SU-DHL-6 (cell line): ENCODE data around the gene FFAR4.
"Not testable (repeated sequence)": the region's sequence is repeated elsewhere in the genome, so short reads cannot be mapped to it uniquely, and the experiment has no call there.

Experiments
- EZH2phosphoT487 ChIP-seq: fragments of 200-600 bp; sonication (generic), shearing (Covaris generic); conservative IDR thresholded peaks from 2 replicates; pipeline ENCODE4 v1.6.1; 2018; ENCODE audit warnings: mild to moderate bottlenecking, antibody characterized with exemption, low read length, moderate library complexity, mixed read lengths
- TF ChIP-seq, protein P1 (sequence below): fragments of 200-600 bp; sonication (generic); IDR thresholded peaks from one replicate; pipeline ENCODE4 v1.5.1; 2017; ENCODE audit warnings: antibody characterized with exemption, mild to moderate bottlenecking, low read length, moderate library complexity; ENCODE audit not compliant: insufficient read depth, poor library complexity, severe bottlenecking

DNA sequence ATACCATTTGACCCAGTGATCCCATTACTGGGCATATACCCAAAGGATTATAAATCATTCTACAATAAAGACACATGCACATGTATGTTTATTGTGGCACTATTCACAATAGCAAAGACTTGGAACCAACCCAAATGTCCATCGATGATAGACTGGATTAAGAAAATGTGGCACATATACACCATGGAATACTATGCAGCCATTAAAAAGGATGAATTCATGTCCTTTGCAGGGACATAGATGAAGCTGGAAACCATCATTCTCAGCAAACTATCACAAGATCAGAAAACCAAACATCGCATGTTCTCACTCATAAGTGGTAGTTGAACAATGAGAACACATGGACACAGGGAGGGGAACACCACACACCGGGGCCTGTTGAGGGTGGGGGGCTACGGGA is 25.6 kb upstream of the FFAR4 start:
- TF ChIP-seq, protein P1, sequence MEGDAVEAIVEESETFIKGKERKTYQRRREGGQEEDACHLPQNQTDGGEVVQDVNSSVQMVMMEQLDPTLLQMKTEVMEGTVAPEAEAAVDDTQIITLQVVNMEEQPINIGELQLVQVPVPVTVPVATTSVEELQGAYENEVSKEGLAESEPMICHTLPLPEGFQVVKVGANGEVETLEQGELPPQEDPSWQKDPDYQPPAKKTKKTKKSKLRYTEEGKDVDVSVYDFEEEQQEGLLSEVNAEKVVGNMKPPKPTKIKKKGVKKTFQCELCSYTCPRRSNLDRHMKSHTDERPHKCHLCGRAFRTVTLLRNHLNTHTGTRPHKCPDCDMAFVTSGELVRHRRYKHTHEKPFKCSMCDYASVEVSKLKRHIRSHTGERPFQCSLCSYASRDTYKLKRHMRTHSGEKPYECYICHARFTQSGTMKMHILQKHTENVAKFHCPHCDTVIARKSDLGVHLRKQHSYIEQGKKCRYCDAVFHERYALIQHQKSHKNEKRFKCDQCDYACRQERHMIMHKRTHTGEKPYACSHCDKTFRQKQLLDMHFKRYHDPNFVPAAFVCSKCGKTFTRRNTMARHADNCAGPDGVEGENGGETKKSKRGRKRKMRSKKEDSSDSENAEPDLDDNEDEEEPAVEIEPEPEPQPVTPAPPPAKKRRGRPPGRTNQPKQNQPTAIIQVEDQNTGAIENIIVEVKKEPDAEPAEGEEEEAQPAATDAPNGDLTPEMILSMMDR: not testable (repeated sequence)
- not testable (repeated sequence) for TF ChIP-seq EZH2phosphoT487
